HG03439 (cell line): ENCODE results near the gene TSPAN8.
"Not testable (repeated sequence)": the region's sequence is repeated elsewhere in the genome, so short reads cannot be mapped to it uniquely, and the experiment has no call there.

Source experiments
- ATAC-seq: cut with Tn5 transposase; IDR thresholded peaks from one replicate; pipeline ENCODE4 v1.9.1; 2021; ENCODE audit warnings: mild to moderate bottlenecking, moderate library complexity; ENCODE audit not compliant: unreplicated experiment

The TSPAN8 gene

DNA sequence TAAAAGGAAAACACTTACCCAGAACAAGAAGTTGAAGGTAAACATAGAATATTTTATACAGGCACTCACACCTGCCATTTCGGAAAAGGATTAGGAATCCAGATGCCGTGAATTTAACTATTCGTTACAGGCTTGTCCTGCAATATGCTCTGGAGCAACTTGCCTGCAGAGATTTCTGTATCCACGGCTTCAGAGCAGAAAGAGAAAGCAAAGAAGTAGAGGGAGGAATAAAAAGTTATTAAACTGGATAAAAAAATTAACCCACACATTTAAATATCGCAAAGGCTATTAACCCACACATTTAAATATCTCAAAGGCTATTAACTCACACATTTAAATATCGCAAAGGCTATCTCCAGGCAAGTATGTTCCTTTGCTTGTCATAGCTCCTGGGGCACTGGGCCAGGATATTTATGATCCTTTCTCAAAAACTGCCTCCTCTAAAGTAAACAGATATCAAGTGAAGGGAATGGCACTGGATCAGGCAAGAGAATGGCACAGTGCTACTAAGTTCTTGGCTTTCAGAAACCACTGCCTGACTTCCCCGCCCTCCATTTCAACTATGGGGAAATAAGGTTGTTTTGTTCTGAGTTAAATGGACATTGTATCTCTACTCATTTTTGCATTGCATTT, at the start of gene TSPAN8:
Gene TSPAN8 (minus strand): TSS at position 399 of the 633 bp plus-strand sequence. CDS start 321 bp downstream, at position 78.
- no peak for ATAC-seq

GRCh38 chr12:71201136-71201679, 43.4 kb upstream of the TSPAN8 start:
- ATAC-seq = no peak

DNA sequence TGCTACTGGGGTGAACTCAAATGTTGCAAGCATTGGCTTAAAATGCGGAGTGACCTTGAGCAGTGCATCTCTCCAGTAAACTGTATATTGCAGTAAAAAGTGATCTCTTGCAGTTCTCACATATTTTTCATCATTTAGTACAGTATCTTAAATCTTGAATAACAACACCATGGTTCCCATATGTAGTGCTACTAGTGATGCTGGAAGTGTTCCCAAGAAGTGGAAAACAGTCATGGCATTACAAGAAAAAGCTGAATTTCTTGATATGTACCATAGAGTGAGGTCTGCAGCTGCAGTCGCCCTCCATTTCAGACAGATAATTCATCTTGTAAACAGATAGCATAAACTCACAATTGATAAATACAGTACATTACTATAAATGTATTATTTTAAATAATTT, 42.9 kb upstream of the TSPAN8 start:
- no peak for ATAC-seq

- no peak for ATAC-seq
Measured at GRCh38 chr12:71197460-71197859, 39.7 kb upstream of the TSPAN8 start.

GRCh38 chr12:71195338-71195896, 37.6 kb upstream of the TSPAN8 start:
- no peak for ATAC-seq

- ATAC-seq = no peak
Measured at GRCh38 chr12:71194657-71195056, 36.9 kb upstream of the TSPAN8 start.

DNA sequence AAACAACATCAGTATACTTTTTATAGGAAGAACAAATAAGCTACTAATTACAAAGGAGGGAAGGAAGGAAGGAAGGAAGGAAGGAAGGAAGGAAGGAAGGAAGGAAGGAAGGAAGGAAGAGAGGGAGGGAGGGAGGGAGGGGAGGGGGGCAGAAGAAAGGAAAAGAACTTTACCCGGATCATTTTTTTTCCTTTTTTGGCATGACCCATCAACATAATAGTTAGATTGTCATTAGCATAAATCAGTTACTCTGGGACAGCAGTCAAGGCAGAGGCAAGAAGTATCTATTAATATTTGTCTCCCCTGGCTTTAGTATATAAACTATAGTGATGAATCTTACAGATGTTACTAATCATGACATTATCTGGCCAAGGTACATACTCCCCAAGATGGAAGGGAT, 35.2 kb upstream of the TSPAN8 start:
- no peak for ATAC-seq

DNA sequence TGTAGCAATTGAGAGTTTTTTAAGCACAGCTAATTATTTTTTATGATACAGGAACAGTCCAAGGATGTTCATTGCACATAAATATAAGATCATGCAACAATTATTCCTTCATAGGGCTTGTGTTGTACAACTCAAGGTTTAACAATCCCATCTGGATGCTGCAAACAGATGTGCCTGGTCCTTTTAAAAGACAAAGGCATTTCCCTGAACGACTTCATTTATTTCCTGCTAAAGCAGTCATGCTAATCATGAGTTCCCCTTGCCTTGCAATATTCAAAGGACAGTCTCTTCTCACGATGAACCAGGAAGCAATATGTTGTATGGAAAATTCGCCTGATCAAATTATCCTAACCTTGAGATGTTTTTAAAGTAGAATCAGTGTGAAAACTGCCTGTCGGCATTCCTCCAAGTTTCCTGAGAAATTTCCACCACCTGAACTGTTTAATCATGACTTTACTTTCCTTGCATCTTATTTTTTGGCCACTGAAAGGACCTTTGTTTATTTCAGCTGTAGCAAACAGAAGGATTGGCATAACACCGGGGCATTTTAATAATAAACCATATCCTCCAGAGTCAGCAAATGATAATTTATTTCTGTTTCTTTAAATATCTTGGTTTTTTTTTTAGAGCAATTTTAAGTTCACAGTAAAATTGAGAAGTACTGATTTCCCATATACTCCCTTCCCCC, 33.9 kb upstream of the TSPAN8 start:
- no peak for ATAC-seq

DNA sequence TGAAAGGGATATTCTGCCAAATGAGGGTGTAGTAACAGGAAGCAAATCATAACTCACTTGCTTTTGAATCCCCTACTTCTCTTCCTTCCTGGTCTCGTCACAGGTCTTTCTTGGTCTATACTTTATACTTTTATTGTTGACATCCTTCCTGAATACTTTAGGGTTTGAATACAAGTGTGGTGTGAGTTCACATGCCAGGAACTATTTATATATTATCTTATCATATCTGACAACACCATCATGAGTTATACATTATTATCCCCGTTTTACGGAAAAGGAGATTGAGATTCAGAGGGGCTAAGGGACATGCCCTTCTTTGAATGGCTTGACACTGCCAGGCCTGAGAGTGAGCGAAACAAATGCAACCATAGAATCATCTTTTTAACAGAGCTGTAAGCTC, 33.0 kb upstream of the TSPAN8 start:
- no peak for ATAC-seq

DNA sequence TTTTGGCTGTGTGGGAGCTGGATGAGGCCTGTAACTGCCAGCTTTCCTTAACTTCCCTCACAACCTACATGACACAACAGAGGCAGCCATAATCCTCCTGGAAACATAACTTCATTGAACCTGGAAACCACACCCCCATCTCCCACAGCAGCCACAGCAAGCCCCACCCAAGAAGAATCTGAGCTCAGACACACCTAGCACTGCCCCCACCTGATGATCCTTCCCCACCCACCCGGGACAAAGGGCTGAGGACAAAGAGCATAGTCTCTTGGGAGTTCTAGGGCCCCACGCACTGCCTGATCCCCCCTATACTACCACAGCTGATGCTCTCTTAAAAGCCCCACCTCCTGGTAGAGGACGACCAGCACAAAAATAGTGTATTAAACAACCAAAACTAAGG, 29.6 kb upstream of the TSPAN8 start:
- no peak for ATAC-seq

- no peak for ATAC-seq
Measured at GRCh38 chr12:71186571-71187288, 28.9 kb upstream of the TSPAN8 start.

GRCh38 chr12:71183846-71184245, 26.0 kb upstream of the TSPAN8 start:
- ATAC-seq = no peak

GRCh38 chr12:71183018-71183417, 25.2 kb upstream of the TSPAN8 start:
- no peak for ATAC-seq

DNA sequence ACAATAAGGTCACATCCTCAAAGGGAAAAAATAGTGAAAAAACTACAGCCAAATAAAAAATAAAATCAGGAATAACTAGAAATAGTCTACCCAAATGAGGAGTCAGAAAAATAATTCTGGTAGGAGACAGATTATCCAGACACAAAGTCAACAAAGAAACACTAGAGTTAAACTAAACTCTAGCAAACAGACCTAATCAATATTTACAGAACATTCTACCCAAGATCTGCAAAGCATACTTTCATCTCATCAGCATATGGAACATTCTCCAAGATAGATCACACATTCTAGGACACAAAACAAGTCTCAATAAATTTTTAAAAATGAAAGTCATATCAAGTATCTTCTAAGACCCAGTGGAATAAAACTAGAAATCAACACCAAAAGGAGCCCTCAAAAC, 20.4 kb upstream of the TSPAN8 start:
- no peak for ATAC-seq

DNA sequence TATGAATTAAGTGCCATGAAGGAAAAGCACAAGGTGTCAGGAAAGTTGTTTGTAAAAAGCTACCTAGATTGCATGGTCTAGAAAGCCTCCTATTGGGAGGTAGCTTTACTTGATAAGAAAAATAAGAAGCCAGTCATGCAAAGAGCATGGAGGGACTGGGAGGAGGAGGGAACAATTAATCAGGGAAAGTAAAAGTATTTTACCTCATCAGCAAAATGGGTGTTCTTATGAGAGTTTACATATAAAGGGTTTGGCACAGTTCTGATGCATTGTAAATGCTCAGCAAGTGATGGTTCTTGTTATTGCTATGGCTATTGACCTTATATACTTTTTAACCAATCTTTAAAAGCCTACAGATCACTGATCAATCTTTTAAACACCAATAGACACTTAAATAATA, 17.0 kb upstream of the TSPAN8 start:
- ATAC-seq = no peak

- ATAC-seq = no peak
Measured at GRCh38 chr12:71174146-71174545, 16.3 kb upstream of the TSPAN8 start.

DNA sequence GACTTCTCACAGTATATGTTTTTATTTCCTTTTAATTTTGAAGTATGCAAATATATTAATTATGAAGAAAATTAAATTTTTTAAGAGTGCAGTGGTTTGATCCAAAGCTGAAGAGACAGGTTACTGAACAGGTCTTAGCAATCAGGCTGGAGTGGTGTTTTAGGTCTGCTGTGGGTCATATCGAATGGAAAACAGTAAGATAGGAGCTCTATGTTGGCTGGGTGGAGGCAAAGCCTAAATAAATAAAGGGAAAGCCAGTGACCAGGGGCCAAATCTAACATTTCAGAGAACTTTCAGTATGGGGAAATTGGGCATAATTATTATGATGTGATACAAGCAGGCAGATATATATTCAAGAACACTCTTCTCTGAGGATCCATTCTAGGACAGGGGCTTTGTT, 12.7 kb upstream of the TSPAN8 start:
- ATAC-seq = no peak

GRCh38 chr12:71169286-71169685, 11.5 kb upstream of the TSPAN8 start:
- no peak for ATAC-seq

DNA sequence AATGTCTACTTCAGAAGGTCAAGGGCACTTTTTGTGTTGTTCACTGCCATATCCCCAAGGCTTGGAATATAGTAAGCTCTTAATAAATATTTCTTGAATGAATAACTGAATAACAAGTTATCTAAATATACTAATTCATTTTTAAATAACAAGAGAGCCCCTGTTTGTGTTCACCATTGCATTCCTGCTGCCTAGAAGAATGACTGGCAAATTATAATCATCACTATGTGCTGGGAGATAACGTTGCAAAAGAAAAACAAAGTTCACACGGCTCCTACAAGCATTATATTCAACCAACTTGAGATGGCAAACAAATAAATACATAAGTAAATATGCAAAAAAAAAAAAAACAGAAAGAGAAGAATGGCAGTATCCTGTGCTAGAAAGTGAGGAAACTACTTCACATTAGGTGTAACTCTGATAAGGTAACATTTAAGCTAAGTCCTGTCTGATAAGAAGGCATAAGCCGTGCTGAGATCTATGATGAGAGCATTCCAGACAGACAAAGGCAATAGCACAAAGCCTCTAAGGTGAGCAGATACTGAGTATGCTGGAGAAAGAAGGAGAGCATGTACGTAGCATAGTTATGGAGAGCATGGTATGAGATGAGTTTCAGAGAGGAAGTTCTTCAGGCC, 9.2 kb upstream of the TSPAN8 start:
- ATAC-seq = no peak

- ATAC-seq = no peak
Measured at GRCh38 chr12:71166280-71166679, 8.5 kb upstream of the TSPAN8 start.

- not testable (repeated sequence) for ATAC-seq
Measured at GRCh38 chr12:71165780-71166179, 8.0 kb upstream of the TSPAN8 start.
